Upper lobe of left lung (tissue), 6 donors: ENCODE measurements around the gene CPTP. TPM values are rescaled to one million over a fixed set of nuclear protein-coding genes. Genes with fewer than 3 reads are reported as not detected.

Experiments
- ATAC-seq, 2 donors: fragments of 200-7000 bp; cut with Tn5 transposase; one replicate each; pipeline ENCODE4 v1.9.1; 2022; ENCODE audit warnings: mild to moderate bottlenecking in 2 of 2, moderate library complexity in 2 of 2; ENCODE audit not compliant: low FRiP score in 2 of 2
- DNase-seq, 2 donors: peaks; one replicate each; pipeline ENCODE4 v3.0.0-alpha.2; 2019 to 2020
- H3K27ac ChIP-seq, 4 donors: fragments of 200-600 bp; sonication (generic); one replicate each; pipeline ENCODE4 v1.5.1; 2016 to 2019
- H3K27me3 ChIP-seq, 4 donors: fragments of 200-600 bp; sonication (generic); one replicate each; pipeline ENCODE4 v1.5.1; 2017 to 2019
- H3K36me3 ChIP-seq, 4 donors: fragments of 200-600 bp; sonication (generic); one replicate each; pipeline ENCODE4 v1.5.1; 2016 to 2019
- H3K4me1 ChIP-seq, 4 donors: fragments of 200-600 bp; sonication (generic); one replicate each; pipeline ENCODE4 v1.5.1; 2018 to 2019
- H3K4me3 ChIP-seq, 4 donors: fragments of 200-600 bp; sonication (generic); one replicate each; pipeline ENCODE4 v1.5.1; 2017 to 2019; ENCODE audit warnings: mild to moderate bottlenecking in 2 of 4, moderate library complexity in 1 of 4
- H3K9me3 ChIP-seq, 4 donors: fragments of 200-600 bp; sonication (generic); one replicate each; pipeline ENCODE4 v1.5.1; 2018 to 2019
- CTCF ChIP-seq, 6 experiments: fragments of 450-650 bp in 4 of 6; fragments of 200-600 bp in 2 of 6; sonication (generic) in 2 of 6; IDR thresholded peaks; one replicate each; pipeline ENCODE4 v1.5.1; 2016 to 2019; ENCODE audit warnings: antibody characterized with exemption in 6 of 6
- EP300 ChIP-seq, 4 donors: sonication (generic); formaldehyde crosslinking; IDR thresholded peaks; one replicate each; pipeline ENCODE4 v1.5.1; 2017; ENCODE audit warnings: antibody characterized with exemption in 4 of 4, control low read depth in 2 of 4
- POLR2A ChIP-seq, 4 donors: fragments of 450-650 bp; IDR thresholded peaks; one replicate each; pipeline ENCODE4 v1.5.1; 2016 to 2017; ENCODE audit warnings: antibody characterized with exemption in 4 of 4, mild to moderate bottlenecking in 2 of 4
- POLR2AphosphoS5 ChIP-seq, 2 donors: sonication (generic); formaldehyde crosslinking; IDR thresholded peaks; one replicate each; pipeline ENCODE4 v1.5.1; 2017; ENCODE audit warnings: antibody characterized with exemption in 2 of 2
- WGBS, 2 donors: methylation state at CpG; one replicate each; pipeline ENCODE4 v1.1.5; 2017 to 2018; 5-methylcytosine and 5-hydroxymethylcytosine counted together
- total RNA-seq, 6 donors: library from RNA; depleted of rRNA in 4 of 6; stranded (reverse); fragments of >200 nt in 4 of 6; gene quantifications; one replicate each; pipeline versions ENCODE4 v1.1.0 to v1.2.1, GENCODE V29; 2016 to 2021
- donor health status: DM: no; HTN: no; CAD: no; lungs with moderate emphysema.
- donor health status: DM: no; HTN: yes; CAD: no; lungs with severe emphysema.

The CPTP gene
- total RNA-seq, 6 donors from 2014 or later, result 14.7 to 41.6 (median 26.0) TPM

GRCh38 chr1:1279028-1279427, 45.6 kb upstream of the CPTP start:
- H3K9me3 ChIP-seq, result no peaks in the 10 kb centered on the region
- WGBS, 2 donors, result 92 to 95% methylated on average over 17 of the region's 17 CpGs
- H3K4me1 ChIP-seq, result peaks cover 6 to 17% (median 10%) of the 10 kb centered on the region in 4 donors
- H3K27me3 ChIP-seq, result no peaks in the 10 kb centered on the region
- TF ChIP-seq CTCF (IDR thresholded peaks at IDR 0.05) (no peak), POLR2A (IDR thresholded peaks at IDR 0.05) (no peak), EP300 (IDR thresholded peaks at IDR 0.05) (no peak), POLR2AphosphoS5 (IDR thresholded peaks at IDR 0.05) (no peak)
- DNase-seq, result peak in 1 of 2 donors; percentile 63
- no peak overlapping the region for H3K27ac ChIP-seq
- no peak for ATAC-seq
- H3K4me3 ChIP-seq, result no peak overlapping the region
- no peaks in the 10 kb centered on the region for H3K36me3 ChIP-seq

GRCh38 chr1:1280782-1281481, 43.7 kb upstream of the CPTP start:
- DNase-seq (peak in 1 of 2 donors; percentile 78), ATAC-seq (no peak)
- no peaks in the 10 kb centered on the region for H3K9me3 ChIP-seq
- no peaks in the 10 kb centered on the region for H3K27me3 ChIP-seq
- WGBS, 2 donors, result 91 to 92% methylated on average over 8 to 21 of the region's 21 CpGs
- no peak overlapping the region for H3K27ac ChIP-seq
- H3K36me3 ChIP-seq, result no peaks in the 10 kb centered on the region
- H3K4me1 ChIP-seq, result peaks cover 0 to 5% (median 2%) of the 10 kb centered on the region in 4 donors
- TF ChIP-seq POLR2AphosphoS5 (IDR thresholded peaks at IDR 0.05), result no peak
- TF ChIP-seq CTCF (IDR thresholded peaks at IDR 0.05), result no peak
- no peak overlapping the region for H3K4me3 ChIP-seq

DNA sequence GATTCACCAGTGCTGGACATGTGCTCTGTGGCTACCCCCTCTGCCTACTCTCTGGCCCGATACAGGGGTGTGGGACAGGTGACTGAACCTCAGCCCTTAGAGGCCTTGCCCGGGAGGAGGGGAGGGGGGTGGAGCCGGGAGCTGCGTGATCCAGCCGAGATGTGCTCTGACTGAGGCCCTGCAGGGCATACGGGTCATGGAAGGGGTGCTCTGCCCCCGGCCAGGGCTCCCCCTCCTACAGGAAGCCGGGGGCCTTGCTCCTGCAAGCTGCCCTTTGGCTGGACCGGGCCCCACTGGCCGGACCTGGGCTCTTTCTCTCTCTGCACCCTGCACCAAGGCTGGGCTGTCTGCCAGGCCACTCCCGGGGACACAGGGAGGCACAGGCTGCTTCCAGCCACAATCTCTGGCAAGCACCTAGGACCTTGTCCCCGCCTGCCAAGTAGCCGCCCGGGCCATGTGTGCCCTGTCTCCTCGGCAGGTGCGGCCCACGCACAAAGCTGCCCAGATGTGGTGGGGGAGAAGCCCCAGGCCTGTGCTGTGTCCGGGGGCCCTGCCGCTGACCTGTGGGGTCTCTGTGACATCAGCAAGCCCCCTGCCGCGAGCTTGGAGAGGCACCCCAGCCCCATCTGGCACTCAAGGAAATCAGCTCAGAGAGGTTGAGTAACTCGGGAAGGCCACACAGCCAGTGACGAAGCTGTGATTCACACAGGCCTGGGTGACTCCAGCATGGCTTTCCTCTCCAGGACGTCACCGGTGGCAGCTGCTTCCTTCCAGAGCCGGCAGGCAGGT, 42.9 kb upstream of the CPTP start:
- Histone ChIP-seq H3K36me3 (no peaks in the 10 kb centered on the region), H3K4me3 (no peak overlapping the region), H3K9me3 (no peaks in the 10 kb centered on the region), H3K27ac (no peak overlapping the region), H3K4me1 (peaks cover 0 to 5% (median 2%) of the 10 kb centered on the region in 4 donors), H3K27me3 (peaks cover 0 to 6% (median 0%) of the 10 kb centered on the region in 4 donors)
- WGBS, 2 donors, result 56% methylated on average over 19 of the region's 26 CpGs; no CpG with 5 or more reads in 1 of the 2 donors
- DNase-seq (peak; percentile 78 to 81), ATAC-seq (peak; percentile 23 to 60)
- TF ChIP-seq POLR2AphosphoS5 (IDR thresholded peaks at IDR 0.05), result no peak
- TF ChIP-seq EP300 (IDR thresholded peaks at IDR 0.05), result no peak
- TF ChIP-seq POLR2A (IDR thresholded peaks at IDR 0.05), result no peak
- no peak for TF ChIP-seq CTCF (IDR thresholded peaks at IDR 0.05)

DNA sequence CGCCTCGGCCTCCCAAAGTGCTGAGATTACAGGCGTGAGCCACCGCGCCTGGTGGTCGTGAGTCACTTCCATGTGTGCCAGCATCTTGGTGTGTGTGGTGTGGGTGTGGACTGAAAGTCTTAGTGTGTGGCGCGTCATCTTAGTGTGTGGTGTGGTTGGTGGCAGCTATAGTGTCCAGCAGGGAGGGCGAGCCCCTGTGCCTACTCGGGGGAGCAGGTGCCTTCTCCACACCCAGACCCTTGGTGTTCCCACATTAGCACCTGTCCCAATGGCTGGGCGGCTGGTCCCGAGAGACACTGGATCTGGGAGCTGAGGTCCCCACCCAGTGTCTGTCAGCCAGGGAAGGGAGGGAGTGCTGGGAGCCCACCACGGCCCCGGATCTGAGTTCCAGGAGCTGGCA, 41.6 kb upstream of the CPTP start:
- ATAC-seq, result no peak
- no peaks in the 10 kb centered on the region for H3K36me3 ChIP-seq
- WGBS, 2 donors, result 89 to 93% methylated on average over 8 to 14 of the region's 14 CpGs
- TF ChIP-seq CTCF (IDR thresholded peaks at IDR 0.05), result no peak
- no peak for TF ChIP-seq POLR2AphosphoS5 (IDR thresholded peaks at IDR 0.05)
- no peak for TF ChIP-seq EP300 (IDR thresholded peaks at IDR 0.05)
- no peak for TF ChIP-seq POLR2A (IDR thresholded peaks at IDR 0.05)
- no peaks in the 10 kb centered on the region for H3K9me3 ChIP-seq
- DNase-seq, result peak in 1 of 2 donors; percentile 55
- H3K27ac ChIP-seq, result no peak overlapping the region
- peaks cover 0 to 5% (median 2%) of the 10 kb centered on the region in 4 donors for H3K4me1 ChIP-seq
- peaks cover 0 to 6% (median 0%) of the 10 kb centered on the region in 4 donors for H3K27me3 ChIP-seq
- no peak overlapping the region for H3K4me3 ChIP-seq
